A549 (cell line): ENCODE results near the gene MAMSTR. TPM values are rescaled to one million over a fixed set of nuclear protein-coding genes. Genes with fewer than 3 reads are reported as not detected.
A peak's percentile ranks its signal among the peaks of the same experiment; 100 is the strongest.
"Not testable (repeated sequence)": the region's sequence is repeated elsewhere in the genome, so short reads cannot be mapped to it uniquely, and the experiment has no call there.

Experiments
- ATAC-seq, 2 experiments: fragments of 200-7000 bp in 1 of 2; fragments of >200 bp in 1 of 2; cut with Nextera tagmentation in 1 of 2; cut with Tn5 transposase in 1 of 2; 3 replicates each; pipeline versions ENCODE4 v1.8.0 to v1.9.1; 2018 to 2020; ENCODE audit warnings: mild to moderate bottlenecking in 1 of 2, moderate library complexity in 1 of 2
- CTCF ChIA-PET: fragments of 300-600 bp; sonication (Branson Sonifier 250); formaldehyde crosslinking; extraction: SDS; loops from one replicate; lab custom pipeline; 2021; ENCODE audit warnings: antibody characterized with exemption, inconsistent platforms; lab: Yijun Ruan, JAX
- POLR2A ChIA-PET: fragments of 350-600 bp; formaldehyde crosslinking; extraction: SDS; loops from one replicate; lab custom pipeline; 2021; ENCODE audit warnings: antibody characterized with exemption, inconsistent platforms; lab: Yijun Ruan, JAX
- DNase-seq, 2 experiments: peaks; one replicate each; pipeline versions ENCODE4 v3.0.0 to v3.0.0-alpha.2; 2011 to 2016; ENCODE audit warnings: low read depth in 1 of 2, low spot score in 1 of 2
- FAIRE-seq: peaks from 2 replicates; lab custom pipeline; 2011; peaks lifted over from hg19 to GRCh38; lab: Jason Lieb, UNC
- H3K27ac ChIP-seq, 2 experiments: fragments of >200 bp; sonication (Bioruptor Twin); formaldehyde crosslinking; 3 replicates each; pipeline ENCODE4 v1.5.1; 2016 to 2017
- H3K4me1 ChIP-seq: fragments of >200 bp; sonication (Bioruptor Twin); formaldehyde crosslinking; 3 replicates; pipeline ENCODE4 v1.6.1; 2016
- H3K4me2 ChIP-seq: fragments of >200 bp; sonication (Bioruptor Twin); formaldehyde crosslinking; 3 replicates; pipeline ENCODE4 v1.6.1; 2016
- H3K4me3 ChIP-seq: fragments of >200 bp; sonication (Bioruptor Twin); formaldehyde crosslinking; 3 replicates; pipeline ENCODE4 v1.5.1; 2016
- H3K9me3 ChIP-seq: fragments of >200 bp; sonication (Bioruptor Twin); formaldehyde crosslinking; 3 replicates; pipeline ENCODE4 v1.6.1; 2016
- BHLHE40 ChIP-seq: IDR thresholded peaks from 2 replicates; pipeline ENCODE4 v1.6.1; 2012; ENCODE audit warnings: low read depth, low read length, inconsistent platforms
- CBX8 ChIP-seq: fragments of 200-600 bp; sonication (generic); IDR thresholded peaks from 2 replicates; pipeline ENCODE4 v1.6.1; 2016
- CEBPB ChIP-seq, 2 experiments: fragments of >200 bp in 1 of 2; sonication (Bioruptor Twin) in 1 of 2; formaldehyde crosslinking in 1 of 2; IDR thresholded peaks; 2 replicates each; pipeline ENCODE4 v1.6.1; 2012 to 2016
- EHMT2 ChIP-seq: fragments of 200-600 bp; sonication (generic); IDR thresholded peaks from 2 replicates; pipeline ENCODE4 v1.6.1; 2016; ENCODE audit warnings: antibody characterized with exemption, low read depth, mild to moderate bottlenecking, moderate library complexity
- FOSL2 ChIP-seq, 2 experiments: fragments of 450-650 bp in 1 of 2; fragments of >200 bp in 1 of 2; sonication (Bioruptor Twin) in 1 of 2; formaldehyde crosslinking; IDR thresholded peaks; 2 replicates each; pipeline versions ENCODE4 v1.5.0 to v1.6.1; 2016 to 2020; ENCODE audit warnings: mild to moderate bottlenecking in 1 of 2, moderate library complexity in 1 of 2
- FOXS1 ChIP-seq: fragments of 250-450 bp; sonication (Bioruptor Pico); IDR thresholded peaks from 2 replicates; pipeline ENCODE4 v1.5.0; 2020; ENCODE audit warnings: mild to moderate bottlenecking, moderate library complexity
- HDAC2 ChIP-seq: fragments of 200-600 bp; sonication (generic); IDR thresholded peaks from 2 replicates; pipeline ENCODE4 v1.6.1; 2016
- HEYL ChIP-seq: fragments of 250-450 bp; sonication (Bioruptor Pico); IDR thresholded peaks from 2 replicates; pipeline ENCODE4 v1.8.0; 2021; ENCODE audit warnings: mild to moderate bottlenecking, moderate library complexity
- HOXA7 ChIP-seq: fragments of 250-450 bp; sonication (Bioruptor Pico); IDR thresholded peaks from 2 replicates; pipeline ENCODE4 v1.5.0; 2020; ENCODE audit warnings: mild to moderate bottlenecking, moderate library complexity
- JUNB ChIP-seq: fragments of >200 bp; sonication (Bioruptor Twin); formaldehyde crosslinking; IDR thresholded peaks from 2 replicates; pipeline ENCODE4 v1.6.1; 2016
- KDM1A ChIP-seq: fragments of 200-600 bp; sonication (generic); IDR thresholded peaks from 2 replicates; pipeline ENCODE4 v1.6.1; 2016; ENCODE audit warnings: low read depth, mild to moderate bottlenecking
- MYC ChIP-seq: IDR thresholded peaks from 2 replicates; pipeline ENCODE4 v1.6.1; 2012; ENCODE audit warnings: mild to moderate bottlenecking, inconsistent platforms, low read length, improper control_type of control experiment, borderline replicate concordance
- NFE2L2 ChIP-seq: fragments of 150-350 bp; conservative IDR thresholded peaks from 2 replicates; pipeline ENCODE4 v1.6.1; 2014; ENCODE audit warnings: low read length
- PHF8 ChIP-seq: fragments of 200-600 bp; sonication (generic); IDR thresholded peaks from 2 replicates; pipeline ENCODE4 v1.6.1; 2016; ENCODE audit warnings: low read depth, mild to moderate bottlenecking, antibody characterized with exemption, moderate library complexity, borderline replicate concordance
- POLR2A ChIP-seq: IDR thresholded peaks from 2 replicates; pipeline ENCODE4 v1.6.1; 2012; ENCODE audit warnings: mild to moderate bottlenecking, low read length
- POLR2AphosphoS2 ChIP-seq: conservative IDR thresholded peaks from 2 replicates; pipeline ENCODE4 v1.6.1; 2012; ENCODE audit warnings: low read length, improper control_type of control experiment, inconsistent platforms
- RCOR1 ChIP-seq: fragments of 150-350 bp; IDR thresholded peaks from 2 replicates; pipeline ENCODE4 v1.6.1; 2014; ENCODE audit warnings: antibody characterized with exemption, low read length, low read depth
- RNF2 ChIP-seq: fragments of 200-600 bp; sonication (generic); IDR thresholded peaks from 2 replicates; pipeline ENCODE4 v1.6.1; 2016; ENCODE audit warnings: low read depth, mild to moderate bottlenecking, antibody characterized with exemption, moderate library complexity, borderline replicate concordance
- SREBF2 ChIP-seq: fragments of 450-650 bp; IDR thresholded peaks from 2 replicates; pipeline ENCODE4 v1.6.1; 2014; ENCODE audit warnings: mild to moderate bottlenecking, moderate library complexity
- ZC3H11A ChIP-seq: fragments of 450-650 bp; IDR thresholded peaks from 2 replicates; pipeline ENCODE4 v1.6.1; 2014; ENCODE audit warnings: antibody characterized with exemption, mild to moderate bottlenecking
- WGBS: methylation state at CpG from one replicate; pipeline ENCODE4 v1.1.6; 2017; ENCODE audit errors: missing lambda C conversion rate; 5-methylcytosine and 5-hydroxymethylcytosine counted together
- polyA plus RNA-seq, 4 experiments: library from polyadenylated mRNA; depleted of rRNA in 3 of 4; stranded (reverse); fragments of >200 nt; fragmentation: RNase III in 1 of 4; extraction: RNeasy Plus Mini Kit Qiagen cat#74134 plus additional on column Dnase treatment in 1 of 4; gene quantifications; 2 replicates in 3 of 4; 3 replicates in 1 of 4; pipeline ENCODE4 v1.2.3, GENCODE V29; 2011 to 2017
- TF ChIP-seq, protein P1 (sequence below): fragments of 200-600 bp; sonication (generic); IDR thresholded peaks from 2 replicates; pipeline ENCODE4 v1.6.1; 2016; ENCODE audit warnings: antibody characterized with exemption, mild to moderate bottlenecking, moderate library complexity
- TF ChIP-seq, protein P2 (sequence below): fragments of 150-350 bp; IDR thresholded peaks from 2 replicates; pipeline ENCODE4 v1.6.1; 2014; ENCODE audit warnings: low read depth, mild to moderate bottlenecking, low read length
- TF ChIP-seq, protein P3 (sequence below): fragments of 450-650 bp; IDR thresholded peaks from 2 replicates; pipeline ENCODE4 v1.6.1; 2014; ENCODE audit warnings: antibody characterized with exemption

Gene MAMSTR
- polyA plus RNA-seq, 2 of the 4 experiments (the other 2 are of a cell fraction) = 0.44 to 0.52 TPM

DNA sequence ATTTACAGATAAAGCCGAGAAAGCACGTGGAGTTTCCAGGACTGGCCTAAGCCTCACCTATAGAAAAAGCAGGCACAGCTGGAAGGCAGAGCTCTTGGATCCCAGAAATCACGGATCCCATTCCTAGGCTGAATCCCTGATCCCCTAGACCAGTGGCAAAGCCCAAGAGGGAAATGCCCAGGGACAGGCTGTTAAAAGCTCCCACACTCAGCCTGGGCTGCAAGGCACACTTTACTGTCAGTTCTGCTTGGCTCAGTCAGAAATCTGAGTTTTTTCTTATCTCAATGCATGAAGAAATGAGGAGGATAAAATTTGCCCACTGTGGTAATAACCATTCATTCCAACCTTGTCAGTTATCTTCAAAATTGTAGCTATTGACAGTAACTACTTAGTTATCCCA is 31.7 kb downstream of the MAMSTR start:
- no peak for TF ChIP-seq MYC
- TF ChIP-seq, protein P1, sequence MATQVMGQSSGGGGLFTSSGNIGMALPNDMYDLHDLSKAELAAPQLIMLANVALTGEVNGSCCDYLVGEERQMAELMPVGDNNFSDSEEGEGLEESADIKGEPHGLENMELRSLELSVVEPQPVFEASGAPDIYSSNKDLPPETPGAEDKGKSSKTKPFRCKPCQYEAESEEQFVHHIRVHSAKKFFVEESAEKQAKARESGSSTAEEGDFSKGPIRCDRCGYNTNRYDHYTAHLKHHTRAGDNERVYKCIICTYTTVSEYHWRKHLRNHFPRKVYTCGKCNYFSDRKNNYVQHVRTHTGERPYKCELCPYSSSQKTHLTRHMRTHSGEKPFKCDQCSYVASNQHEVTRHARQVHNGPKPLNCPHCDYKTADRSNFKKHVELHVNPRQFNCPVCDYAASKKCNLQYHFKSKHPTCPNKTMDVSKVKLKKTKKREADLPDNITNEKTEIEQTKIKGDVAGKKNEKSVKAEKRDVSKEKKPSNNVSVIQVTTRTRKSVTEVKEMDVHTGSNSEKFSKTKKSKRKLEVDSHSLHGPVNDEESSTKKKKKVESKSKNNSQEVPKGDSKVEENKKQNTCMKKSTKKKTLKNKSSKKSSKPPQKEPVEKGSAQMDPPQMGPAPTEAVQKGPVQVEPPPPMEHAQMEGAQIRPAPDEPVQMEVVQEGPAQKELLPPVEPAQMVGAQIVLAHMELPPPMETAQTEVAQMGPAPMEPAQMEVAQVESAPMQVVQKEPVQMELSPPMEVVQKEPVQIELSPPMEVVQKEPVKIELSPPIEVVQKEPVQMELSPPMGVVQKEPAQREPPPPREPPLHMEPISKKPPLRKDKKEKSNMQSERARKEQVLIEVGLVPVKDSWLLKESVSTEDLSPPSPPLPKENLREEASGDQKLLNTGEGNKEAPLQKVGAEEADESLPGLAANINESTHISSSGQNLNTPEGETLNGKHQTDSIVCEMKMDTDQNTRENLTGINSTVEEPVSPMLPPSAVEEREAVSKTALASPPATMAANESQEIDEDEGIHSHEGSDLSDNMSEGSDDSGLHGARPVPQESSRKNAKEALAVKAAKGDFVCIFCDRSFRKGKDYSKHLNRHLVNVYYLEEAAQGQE = no peak
- no peak for TF ChIP-seq FOSL2 (IDR thresholded peaks at IDR 0.05)
- TF ChIP-seq FOSL2 (CRISPR knock-in tag; IDR thresholded peaks at IDR 0.05) = no peak
- TF ChIP-seq BHLHE40 = no peak
- no peak for TF ChIP-seq POLR2AphosphoS2
- TF ChIP-seq CEBPB (IDR thresholded peaks at IDR 0.05) = no peak
- TF ChIP-seq JUNB = no peak
- TF ChIP-seq, protein P2, sequence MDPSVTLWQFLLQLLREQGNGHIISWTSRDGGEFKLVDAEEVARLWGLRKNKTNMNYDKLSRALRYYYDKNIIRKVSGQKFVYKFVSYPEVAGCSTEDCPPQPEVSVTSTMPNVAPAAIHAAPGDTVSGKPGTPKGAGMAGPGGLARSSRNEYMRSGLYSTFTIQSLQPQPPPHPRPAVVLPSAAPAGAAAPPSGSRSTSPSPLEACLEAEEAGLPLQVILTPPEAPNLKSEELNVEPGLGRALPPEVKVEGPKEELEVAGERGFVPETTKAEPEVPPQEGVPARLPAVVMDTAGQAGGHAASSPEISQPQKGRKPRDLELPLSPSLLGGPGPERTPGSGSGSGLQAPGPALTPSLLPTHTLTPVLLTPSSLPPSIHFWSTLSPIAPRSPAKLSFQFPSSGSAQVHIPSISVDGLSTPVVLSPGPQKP = no peak
- no peak for TF ChIP-seq KDM1A
- TF ChIP-seq NFE2L2 = no peak
- TF ChIP-seq RCOR1 = no peak
- no peak for TF ChIP-seq POLR2A
- no peak for TF ChIP-seq FOXS1 (CRISPR knock-in tag)
- no peak for TF ChIP-seq RNF2
- no peak for TF ChIP-seq CBX8
- no peak for TF ChIP-seq ZC3H11A
- TF ChIP-seq SREBF2 = no peak
- TF ChIP-seq HOXA7 (CRISPR knock-in tag) = no peak
- Histone ChIP-seq H3K4me2 (no peak overlapping the region), H3K9me3 (no peaks in the 10 kb centered on the region), H3K4me1 (peaks cover 14% of the 10 kb centered on the region), H3K4me3 (no peak overlapping the region), H3K27ac (no peak overlapping the region)
- ATAC-seq = no peak
- FAIRE-seq = no peak
- ChIA-PET CTCF (interaction anchor here (0.8 to 14.0 kb wide), 3 partner anchors 12 to 36 kb away, joined by 3 to 151 read pairs (median 5); no protein-coding TSS in a partner anchor), POLR2A (no interaction called here)
- 93% methylated on average over 3 of the region's 3 CpGs for WGBS
- no peak for DNase-seq

DNA sequence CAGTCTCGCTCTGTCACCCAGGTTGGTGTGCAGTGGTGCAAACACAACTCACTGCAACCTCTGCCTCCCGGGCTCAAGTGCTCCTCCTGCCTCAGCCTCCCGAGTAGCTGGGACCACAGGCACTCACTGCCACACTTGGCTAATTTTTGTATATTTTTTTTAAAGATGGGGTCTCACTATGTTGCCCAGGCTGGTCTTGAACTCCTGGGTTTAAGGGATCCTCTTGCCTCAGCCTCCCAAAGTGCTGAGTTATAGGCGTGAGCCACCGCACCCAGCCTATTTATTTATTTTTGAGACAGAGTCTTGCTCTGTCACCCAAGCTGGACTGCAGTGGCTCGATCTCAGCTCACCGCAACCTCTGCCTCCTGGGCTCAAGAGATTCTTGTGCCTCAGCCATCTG is 32.9 kb downstream of the MAMSTR start:
- ATAC-seq, H3K9me3 ChIP-seq, DNase-seq, H3K27ac ChIP-seq, FAIRE-seq, H3K4me2 ChIP-seq, POLR2A ChIA-PET, H3K4me3 ChIP-seq: not testable (repeated sequence)
- peaks cover 14% of the 10 kb centered on the region for H3K4me1 ChIP-seq
- CTCF ChIA-PET = interaction anchor here (0.8 to 14.0 kb wide), 3 partner anchors 10 to 52 kb away, joined by 3 to 151 read pairs (median 5); no protein-coding TSS in a partner anchor
- WGBS = 89% methylated on average over 7 of the region's 7 CpGs

DNA sequence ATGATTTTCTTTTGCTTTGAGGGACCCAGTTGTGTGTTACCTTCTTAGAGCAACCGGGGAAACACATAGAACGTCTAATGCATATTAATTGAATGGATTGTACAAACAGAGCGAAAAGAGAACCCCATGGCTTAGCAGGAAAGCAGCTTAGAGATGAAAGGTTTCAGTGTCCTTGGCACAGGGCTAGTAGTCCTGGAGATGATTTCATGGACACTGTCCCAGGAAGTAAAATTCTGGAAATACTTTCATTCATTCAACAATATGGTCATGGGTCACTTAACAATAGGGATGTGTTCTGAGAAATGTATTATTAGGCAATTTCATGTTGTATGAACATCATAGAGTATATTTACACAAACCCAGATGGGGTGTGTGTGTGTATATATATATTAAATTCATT is 33.4 kb downstream of the MAMSTR start:
- DNase-seq = no peak
- Histone ChIP-seq H3K9me3 (no peaks in the 10 kb centered on the region), H3K4me2 (no peak overlapping the region), H3K4me3 (no peak overlapping the region), H3K4me1 (peaks cover 14% of the 10 kb centered on the region), H3K27ac (no peak overlapping the region)
- 73% methylated on average over 3 of the region's 3 CpGs for WGBS
- no peak for FAIRE-seq
- TF ChIP-seq HEYL (no peak), RCOR1 (no peak), POLR2AphosphoS2 (no peak), BHLHE40 (no peak), HDAC2 (no peak), PHF8 (no peak), FOXS1 (CRISPR knock-in tag) (no peak), EHMT2 (no peak), FOSL2 (IDR thresholded peaks at IDR 0.05) (no peak), FOSL2 (CRISPR knock-in tag; IDR thresholded peaks at IDR 0.05) (no peak)
- TF ChIP-seq, protein P3, sequence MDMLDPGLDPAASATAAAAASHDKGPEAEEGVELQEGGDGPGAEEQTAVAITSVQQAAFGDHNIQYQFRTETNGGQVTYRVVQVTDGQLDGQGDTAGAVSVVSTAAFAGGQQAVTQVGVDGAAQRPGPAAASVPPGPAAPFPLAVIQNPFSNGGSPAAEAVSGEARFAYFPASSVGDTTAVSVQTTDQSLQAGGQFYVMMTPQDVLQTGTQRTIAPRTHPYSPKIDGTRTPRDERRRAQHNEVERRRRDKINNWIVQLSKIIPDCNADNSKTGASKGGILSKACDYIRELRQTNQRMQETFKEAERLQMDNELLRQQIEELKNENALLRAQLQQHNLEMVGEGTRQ = no peak
- peak in 1 of 2 experiments; percentile 30; a peak in 1 of 6 replicates for ATAC-seq
- CTCF ChIA-PET = interaction anchor here (0.8 to 14.0 kb wide), 3 partner anchors 10 to 53 kb away, joined by 3 to 151 read pairs (median 5); no protein-coding TSS in a partner anchor
- POLR2A ChIA-PET = no interaction called here
